GM12874 (cell line): Measurements from ENCODE around the gene RDM1.

Source experiments
- TF ChIP-seq, protein P1 (sequence below): IDR thresholded peaks from 2 replicates; pipeline ENCODE4 v1.5.1; 2011; ENCODE audit warnings: low read depth, mild to moderate bottlenecking, control low read depth, low read length, moderate library complexity; ENCODE audit not compliant: insufficient read depth

The RDM1 gene

DNA sequence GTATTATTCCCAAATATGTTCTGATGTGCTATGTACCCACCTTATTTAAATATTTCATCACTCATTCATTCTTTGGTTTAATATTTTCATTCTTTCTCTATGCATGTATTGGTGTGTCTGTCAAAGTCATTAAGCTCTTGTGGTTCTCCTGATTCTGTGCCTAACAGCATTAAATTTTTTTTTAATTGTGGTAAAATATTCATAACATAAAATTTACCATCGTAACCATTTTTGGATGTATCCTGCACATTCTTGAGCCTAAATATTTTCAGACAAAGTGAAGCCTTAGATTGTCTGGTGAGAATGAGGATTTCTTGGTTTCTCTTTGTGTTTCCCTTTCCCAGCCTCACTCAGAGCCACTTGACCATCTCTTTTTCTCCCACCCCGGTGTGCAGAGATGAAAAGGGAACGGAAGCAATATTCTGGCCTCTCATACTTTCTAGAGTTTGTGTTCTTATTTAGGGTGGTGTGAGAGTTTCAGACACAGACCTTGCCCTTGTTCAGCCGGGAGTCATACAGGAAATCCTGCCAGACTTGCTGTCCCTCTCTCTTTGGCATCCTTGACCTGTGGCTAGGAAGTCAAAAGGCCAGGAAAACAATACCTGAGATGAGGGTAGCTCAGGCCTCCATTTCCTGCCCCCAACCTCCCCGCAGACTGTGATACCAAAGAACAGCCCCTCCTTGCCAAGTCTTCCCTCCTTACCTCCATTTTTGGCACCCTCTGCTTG lies 55.3 kb downstream of the RDM1 start:
- TF ChIP-seq, protein P1, sequence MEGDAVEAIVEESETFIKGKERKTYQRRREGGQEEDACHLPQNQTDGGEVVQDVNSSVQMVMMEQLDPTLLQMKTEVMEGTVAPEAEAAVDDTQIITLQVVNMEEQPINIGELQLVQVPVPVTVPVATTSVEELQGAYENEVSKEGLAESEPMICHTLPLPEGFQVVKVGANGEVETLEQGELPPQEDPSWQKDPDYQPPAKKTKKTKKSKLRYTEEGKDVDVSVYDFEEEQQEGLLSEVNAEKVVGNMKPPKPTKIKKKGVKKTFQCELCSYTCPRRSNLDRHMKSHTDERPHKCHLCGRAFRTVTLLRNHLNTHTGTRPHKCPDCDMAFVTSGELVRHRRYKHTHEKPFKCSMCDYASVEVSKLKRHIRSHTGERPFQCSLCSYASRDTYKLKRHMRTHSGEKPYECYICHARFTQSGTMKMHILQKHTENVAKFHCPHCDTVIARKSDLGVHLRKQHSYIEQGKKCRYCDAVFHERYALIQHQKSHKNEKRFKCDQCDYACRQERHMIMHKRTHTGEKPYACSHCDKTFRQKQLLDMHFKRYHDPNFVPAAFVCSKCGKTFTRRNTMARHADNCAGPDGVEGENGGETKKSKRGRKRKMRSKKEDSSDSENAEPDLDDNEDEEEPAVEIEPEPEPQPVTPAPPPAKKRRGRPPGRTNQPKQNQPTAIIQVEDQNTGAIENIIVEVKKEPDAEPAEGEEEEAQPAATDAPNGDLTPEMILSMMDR: no peak

DNA sequence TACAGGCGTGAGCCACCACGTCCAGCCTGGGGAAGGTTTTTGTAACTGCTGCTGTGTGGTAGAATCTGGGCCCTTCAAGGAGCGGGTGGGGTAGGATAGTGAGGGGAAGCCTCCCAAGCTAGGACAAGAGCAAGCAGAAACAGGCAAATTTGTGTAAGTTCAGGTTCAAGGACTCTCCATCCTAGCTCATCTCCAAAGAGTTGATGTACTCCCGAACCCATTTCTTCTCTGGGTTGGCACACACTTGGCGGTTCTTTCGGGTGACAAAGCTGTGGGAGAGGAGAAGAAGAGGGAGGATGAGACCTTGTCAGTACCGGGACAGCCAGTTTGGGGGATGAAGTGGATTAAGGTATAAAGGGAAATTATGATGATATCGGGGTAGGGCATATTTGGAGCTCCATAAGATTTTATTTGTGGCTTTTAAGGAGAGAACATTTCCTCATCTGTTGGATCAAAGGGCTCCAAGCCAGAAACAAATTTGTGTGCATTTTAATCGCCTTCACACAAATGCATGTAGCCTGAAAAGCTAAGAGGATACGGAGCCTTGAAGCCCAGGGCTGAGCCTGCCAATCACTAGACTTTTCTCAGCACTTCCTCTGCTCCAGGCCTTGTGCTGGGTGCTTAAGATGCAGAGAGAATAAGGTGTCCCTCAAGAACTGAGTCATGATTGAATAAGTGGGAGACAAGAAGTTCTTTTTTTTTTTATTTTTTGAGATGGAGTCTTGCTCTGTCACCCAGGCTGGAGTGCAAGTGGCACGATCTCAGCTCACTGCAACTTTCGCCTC lies 58.2 kb downstream of the RDM1 start:
- TF ChIP-seq, protein P1: no peak

DNA sequence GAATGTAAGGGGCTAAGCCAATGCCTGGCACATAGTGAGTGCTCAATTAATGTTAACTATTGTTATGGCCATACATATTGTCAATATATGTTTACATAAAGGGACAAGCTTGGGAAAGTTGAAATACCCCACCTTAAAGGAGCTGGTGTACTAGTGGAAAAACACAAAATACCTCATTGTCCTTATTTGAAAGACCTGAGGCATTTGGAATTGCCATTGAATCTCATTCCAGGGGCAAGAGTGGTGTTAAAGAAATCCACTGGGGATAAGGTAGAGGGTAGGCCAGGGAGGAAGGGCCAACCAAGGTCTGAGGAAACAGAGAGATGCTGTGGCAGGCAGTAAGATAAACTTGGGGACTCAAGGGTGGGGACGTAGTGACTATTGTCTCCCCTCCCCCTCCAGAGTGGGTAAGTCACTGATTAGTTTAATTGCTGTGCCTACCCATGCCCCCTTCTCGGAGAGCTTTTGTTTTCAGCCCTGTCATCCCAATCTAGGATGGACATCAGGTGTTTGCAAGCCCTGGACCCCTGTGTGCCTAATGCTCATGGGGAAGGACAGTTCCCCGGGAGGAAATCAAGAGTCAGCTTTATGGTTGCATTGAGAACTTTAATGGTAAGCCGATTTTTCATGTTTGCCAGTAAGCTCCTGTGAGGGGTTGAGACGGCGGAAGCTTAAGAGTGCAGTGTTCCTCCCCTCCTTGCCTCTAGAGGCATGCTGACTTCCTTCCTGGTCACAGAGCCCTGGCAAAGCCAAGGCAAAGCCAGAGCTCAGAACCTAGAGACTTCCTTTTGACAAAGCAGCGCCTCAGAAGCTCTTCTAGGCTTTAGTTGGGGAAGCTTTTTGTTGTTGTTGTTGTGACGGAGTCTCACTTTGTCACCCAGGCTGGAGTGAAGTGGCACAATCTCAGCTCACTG lies 59.4 kb downstream of the RDM1 start:
- TF ChIP-seq, protein P1: no peak

DNA sequence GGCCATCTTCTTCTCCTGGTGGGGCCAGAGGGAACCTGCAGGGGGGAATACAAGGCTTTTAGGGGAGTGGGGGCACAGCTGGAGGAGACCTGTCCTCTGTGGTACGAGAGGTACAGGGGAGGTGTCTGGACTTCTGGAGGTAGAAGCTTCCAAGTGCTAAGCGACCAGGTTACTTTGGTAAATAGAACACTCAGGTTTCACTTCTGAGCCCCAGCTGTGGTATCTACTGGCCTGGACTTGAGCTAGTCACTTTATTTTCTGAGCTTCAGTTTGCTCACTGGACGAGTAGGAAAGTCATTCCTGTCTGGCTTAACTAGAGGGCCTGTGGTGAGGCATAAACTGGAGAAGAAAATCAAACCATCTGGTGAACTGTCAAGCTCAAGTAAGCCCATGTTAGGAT lies 61.8 kb downstream of the RDM1 start, which contains the start of gene HEATR9:
HEATR9 (minus strand) TSS at position 155 of the 400 bp plus-strand sequence; CDS start at position 6, 149 bp downstream.
- TF ChIP-seq, protein P1: no peak
